Left lung (tissue), 14 donors: Measurements from ENCODE around the gene VOPP1. TPM values are rescaled to one million over a fixed set of nuclear protein-coding genes. Genes with fewer than 3 reads are reported as not detected.
"Not testable (repeated sequence)": the region's sequence is repeated elsewhere in the genome, so short reads cannot be mapped to it uniquely, and the experiment has no call there.

Experiments used
- ATAC-seq: fragments of 200-7000 bp; cut with Tn5 transposase; one replicate; pipeline ENCODE4 v1.9.1; 2020; ENCODE audit warnings: moderate library complexity
- DNase-seq, 4 donors: peaks; one replicate each; pipeline ENCODE4 v3.0.0-alpha.2; 2013 to 2020
- H3K27ac ChIP-seq, 2 donors: fragments of 200-600 bp; sonication (generic) in 1 of 2; one replicate each; pipeline versions ENCODE4 v1.5.0 to v1.8.0; 2020 to 2021
- H3K27me3 ChIP-seq, 2 donors: fragments of 200-600 bp; sonication (generic) in 1 of 2; one replicate each; pipeline versions ENCODE4 v1.5.0 to v1.8.0; 2020 to 2021
- H3K36me3 ChIP-seq, 2 donors: fragments of 200-600 bp; sonication (generic) in 1 of 2; one replicate each; pipeline versions ENCODE4 v1.5.0 to v1.8.0; 2020 to 2021
- H3K4me1 ChIP-seq, 2 donors: fragments of 200-600 bp; one replicate each; pipeline ENCODE4 v1.8.0; 2021
- H3K4me3 ChIP-seq, 2 donors: fragments of 200-600 bp; sonication (generic) in 1 of 2; one replicate each; pipeline versions ENCODE4 v1.5.0 to v1.8.0; 2020 to 2021; ENCODE audit warnings: mild to moderate bottlenecking in 1 of 2
- H3K9me3 ChIP-seq, 2 donors: fragments of 200-600 bp; sonication (generic) in 1 of 2; one replicate each; pipeline versions ENCODE4 v1.5.0 to v1.8.0; 2020 to 2021
- CTCF ChIP-seq, 2 donors: fragments of 200-600 bp; sonication (generic) in 1 of 2; IDR thresholded peaks; one replicate each; pipeline versions ENCODE4 v1.5.0 to v1.8.0; 2021; ENCODE audit warnings: antibody characterized with exemption in 2 of 2
- intact Hi-C, 2 donors: fragments of 100-400 bp; cut with DNase I; formaldehyde crosslinking; loops; one replicate each; pipeline versions ENCODE4 v1.11.2 to v1.14.2; 2022
- long read RNA-seq, 12 donors: library from polyadenylated mRNA in 2 of 12; unstranded in 2 of 12; transcript quantifications; one replicate each; pipeline ENCODE4 v2.0.0 and lab custom pipeline, GENCODE V29; 2019 to 2026
- polyA plus RNA-seq, 6 donors: library from polyadenylated mRNA; unstranded; fragments of 120-200 nt; gene quantifications; one replicate each; pipeline ENCODE4 v1.2.1, GENCODE V29; 2013; ENCODE audit not compliant: insufficient read length in 6 of 6
- total RNA-seq, 2 donors: library from RNA; stranded (reverse); fragmentation: NEBNext Ultra II Directional; extraction: Animal tissue kit (Norgen Biotek cat#: 25700); gene quantifications; one replicate each; pipeline ENCODE4 v1.2.1, GENCODE V29; 2021
- donor health status: DM: no; HTN: yes; CAD: no.
- donor health status: DM: no; HTN: no; CAD: no.

The VOPP1 gene
- total RNA-seq (10 to 100 TPM; 49.3 to 68.5 TPM), polyA plus RNA-seq (10 to 100 TPM; 35.4 to 41.7 (median 39.0) TPM)
- long read RNA-seq, donor 1, transcript VOPP1-201 (5 exons, 2,962 nt) = major isoform, 23 of 23 reads
- long read RNA-seq, donor 1, partial matches to known transcripts = 0 of 23 reads
- long read RNA-seq, donor 1, other reads (novel, unspliced or antisense) = 0 of 23 reads
- long read RNA-seq, donor 2, transcript VOPP1-201 (5 exons, 2,962 nt) = major isoform, 23 of 23 reads
- long read RNA-seq, donor 2, partial matches to known transcripts = 0 of 23 reads
- long read RNA-seq, donor 2, other reads (novel, unspliced or antisense) = 0 of 23 reads
- long read RNA-seq, donor 3, transcript VOPP1-201 (5 exons, 2,962 nt) = major isoform, 23 of 23 reads
- long read RNA-seq, donor 3, partial matches to known transcripts = 0 of 23 reads
- long read RNA-seq, donor 3, other reads (novel, unspliced or antisense) = 0 of 23 reads
- long read RNA-seq, donor 4, transcript VOPP1-201 (5 exons, 2,962 nt) = major isoform, 15 of 16 reads
- long read RNA-seq, donor 4, partial matches to known transcripts = 0 of 16 reads
- long read RNA-seq, donor 4, other reads (novel, unspliced or antisense) = 1 of 16 reads
- long read RNA-seq, donor 5, transcript VOPP1-201 (5 exons, 2,962 nt) = major isoform, 26 of 26 reads
- long read RNA-seq, donor 5, partial matches to known transcripts = 0 of 26 reads
- long read RNA-seq, donor 5, other reads (novel, unspliced or antisense) = 0 of 26 reads
- long read RNA-seq, donor 6, transcript VOPP1-201 (5 exons, 2,962 nt) = major isoform, 19 of 19 reads
- long read RNA-seq, donor 6, partial matches to known transcripts = 0 of 19 reads
- long read RNA-seq, donor 6, other reads (novel, unspliced or antisense) = 0 of 19 reads
- long read RNA-seq, donor 7, transcript VOPP1-201 (5 exons, 2,962 nt) = major isoform, 6 of 6 reads
- long read RNA-seq, donor 7, partial matches to known transcripts = 0 of 6 reads
- long read RNA-seq, donor 7, other reads (novel, unspliced or antisense) = 0 of 6 reads
- long read RNA-seq, donor 8, transcript VOPP1-201 (5 exons, 2,962 nt) = major isoform, 7 of 7 reads
- long read RNA-seq, donor 8, partial matches to known transcripts = 0 of 7 reads
- long read RNA-seq, donor 8, other reads (novel, unspliced or antisense) = 0 of 7 reads
- long read RNA-seq, donor 9, partial matches to known transcripts = 0 of 1 reads
- long read RNA-seq, donor 9, other reads (novel, unspliced or antisense) = 0 of 1 reads
- long read RNA-seq, donor 10, transcript VOPP1-201 (5 exons, 2,962 nt) = major isoform, 17 of 21 reads
- long read RNA-seq, donor 10, partial matches to known transcripts = 0 of 21 reads
- long read RNA-seq, donor 10, other reads (novel, unspliced or antisense) = 4 of 21 reads
- long read RNA-seq, donor 11, transcript VOPP1-201 (5 exons, 2,962 nt) = major isoform, 42 of 42 reads
- long read RNA-seq, donor 11, partial matches to known transcripts = 0 of 42 reads
- long read RNA-seq, donor 11, other reads (novel, unspliced or antisense) = 0 of 42 reads
- long read RNA-seq, donor 12, transcript VOPP1-201 (5 exons, 2,962 nt) = major isoform, 19 of 19 reads
- long read RNA-seq, donor 12, partial matches to known transcripts = 0 of 19 reads
- long read RNA-seq, donor 12, other reads (novel, unspliced or antisense) = 0 of 19 reads

DNA sequence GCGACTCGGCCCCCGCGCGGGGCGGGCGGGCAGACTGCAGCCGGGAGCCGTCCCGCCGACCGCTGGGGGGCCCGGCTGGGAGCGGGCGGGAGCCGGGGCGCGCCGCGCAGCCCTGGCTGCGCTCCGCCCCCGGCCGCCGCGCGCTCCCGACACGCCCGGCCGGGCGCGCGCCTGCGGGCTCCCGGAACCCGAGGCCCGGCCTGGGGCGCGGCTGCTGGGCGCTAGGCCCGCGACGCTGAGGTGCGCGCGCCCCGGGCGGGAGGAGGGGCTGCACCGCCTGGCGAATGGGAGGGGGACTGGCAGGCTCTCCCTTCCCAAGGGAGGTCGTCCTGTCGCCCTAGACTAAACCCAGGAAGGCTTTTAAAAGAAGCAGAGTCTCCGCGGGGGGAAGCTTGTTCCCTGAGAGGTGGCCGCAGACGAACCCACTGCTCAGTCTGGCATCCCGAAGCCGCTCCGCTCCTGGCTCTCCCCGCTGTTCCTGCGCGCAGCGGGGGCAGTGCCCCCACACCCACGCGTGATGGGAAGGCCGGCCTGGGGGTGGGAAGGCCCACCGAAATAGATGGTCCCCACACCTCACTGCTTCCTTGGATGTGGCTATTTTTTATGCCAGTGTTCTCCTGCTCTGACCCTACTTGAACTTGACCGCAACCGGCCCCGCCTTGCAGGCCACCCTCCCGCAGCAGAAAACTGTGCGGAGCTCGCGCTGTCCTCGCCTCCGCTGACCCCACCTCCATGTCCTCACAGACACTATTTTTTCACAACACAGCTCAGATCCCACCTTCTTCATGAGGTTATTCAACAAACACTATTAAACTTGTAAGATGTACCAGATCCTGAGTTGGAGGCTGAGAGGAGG, at the start of gene VOPP1:
VOPP1 (minus strand) TSS at position 125 of the 856 bp plus-strand sequence. CDS start 178 bp downstream, outside the sequence.
- Histone ChIP-seq H3K4me1 (peaks cover 0 to 52% of the 10 kb centered on the region in 2 donors), H3K27ac (peak within 1 kb of the TSS; percentile 85 to 95), H3K4me3 (peak within 1 kb of the TSS; percentile 89 to 96), H3K27me3 (no peaks in the 10 kb centered on the region), H3K36me3 (no peaks in the 10 kb centered on the region), H3K9me3 (no peaks in the 10 kb centered on the region)
- DNase-seq (peak; percentile 55 to 92 (median 80)), ATAC-seq (peak; percentile 88)
- TF ChIP-seq CTCF (IDR thresholded peaks at IDR 0.05) = no peak
- intact Hi-C loops = no loop called here

DNA sequence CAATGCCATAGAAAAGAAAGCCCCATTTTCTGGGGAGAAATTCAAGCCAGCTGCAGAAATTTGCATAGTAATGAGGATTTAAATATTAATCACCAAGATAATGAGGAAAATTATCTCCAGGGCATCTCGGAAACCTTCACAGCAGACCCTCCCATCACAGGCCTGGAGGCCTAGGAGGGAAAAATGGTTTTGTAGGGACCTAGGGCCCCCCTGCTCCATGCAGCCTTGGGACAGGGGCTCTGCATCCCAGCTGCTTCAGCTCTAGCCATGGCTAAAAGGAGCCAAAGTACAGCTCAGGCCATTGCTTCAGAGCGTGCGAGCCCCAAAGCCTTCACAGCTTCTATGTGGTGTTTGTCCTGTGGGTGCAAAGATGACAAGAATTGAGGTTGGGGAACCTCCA, 46.6 kb upstream of the VOPP1 start:
- TF ChIP-seq CTCF (IDR thresholded peaks at IDR 0.05) = no peak
- H3K27me3 ChIP-seq = no peaks in the 10 kb centered on the region
- intact Hi-C loops = no loop called here

GRCh38 chr7:55614365-55615064, 42.2 kb upstream of the VOPP1 start:
- DNase-seq, H3K27me3 ChIP-seq, H3K36me3 ChIP-seq, H3K27ac ChIP-seq, ATAC-seq, intact Hi-C loops, H3K4me3 ChIP-seq, H3K4me1 ChIP-seq: not testable (repeated sequence)
- H3K9me3 ChIP-seq = peaks cover 0 to 15% of the 10 kb centered on the region in 2 donors

More for the DNA sequence above, 46.6 kb upstream of the VOPP1 start:
- Histone ChIP-seq H3K4me1 (no peaks in the 10 kb centered on the region), H3K9me3 (peaks cover 0 to 16% of the 10 kb centered on the region in 2 donors), H3K36me3 (no peaks in the 10 kb centered on the region), H3K27ac (no peak overlapping the region), H3K4me3 (no peak overlapping the region)
- ATAC-seq (no peak), DNase-seq (no peak)

- H3K4me1 ChIP-seq, H3K9me3 ChIP-seq, ATAC-seq, H3K36me3 ChIP-seq, H3K4me3 ChIP-seq, H3K27ac ChIP-seq, H3K27me3 ChIP-seq, DNase-seq, intact Hi-C loops: not testable (repeated sequence)
Measured at GRCh38 chr7:55609726-55610125, 37.4 kb upstream of the VOPP1 start.

DNA sequence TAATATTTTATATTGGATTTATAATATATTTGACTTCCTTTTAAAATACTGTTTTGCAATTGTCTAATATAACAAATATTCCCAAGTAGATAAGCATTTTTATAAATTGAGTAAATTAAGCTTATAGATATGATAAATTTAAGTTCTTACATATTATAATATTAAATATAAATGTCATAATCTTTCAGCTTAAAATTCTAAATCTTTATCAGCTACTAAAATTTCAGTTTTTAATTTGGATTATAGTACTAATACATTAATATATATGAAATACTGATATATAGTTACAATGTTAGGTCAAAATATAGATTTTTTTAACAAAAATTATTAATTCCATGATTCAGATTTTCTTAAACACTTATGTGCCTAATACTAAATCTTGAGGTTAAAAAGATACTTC, 33.4 kb upstream of the VOPP1 start:
- DNase-seq, H3K27ac ChIP-seq, H3K4me3 ChIP-seq, H3K36me3 ChIP-seq, H3K27me3 ChIP-seq, ATAC-seq, intact Hi-C loops, H3K4me1 ChIP-seq, H3K9me3 ChIP-seq: not testable (repeated sequence)
